Uterus (tissue), 4 donors: Measurements from ENCODE around the gene NSMF. TPM values are rescaled to one million over a fixed set of nuclear protein-coding genes. Genes with fewer than 3 reads are reported as not detected.
A peak's percentile ranks its signal among the peaks of the same experiment; 100 is the strongest.
"Not testable (repeated sequence)": the region's sequence is repeated elsewhere in the genome, so short reads cannot be mapped to it uniquely, and the experiment has no call there.

Experiments
- DNase-seq, 2 donors: peaks; one replicate each; pipeline ENCODE4 v3.0.0-alpha.2; 2019 to 2020
- H3K27ac ChIP-seq, 2 donors: fragments of 200-600 bp; sonication (generic); 1 replicate in 1 of 2; 2 replicates in 1 of 2; pipeline ENCODE4 v1.5.1; 2016 to 2018
- H3K27me3 ChIP-seq, 2 donors: fragments of 200-600 bp; sonication (generic); one replicate each; pipeline ENCODE4 v1.5.1; 2018 to 2019; ENCODE audit warnings: control low read depth in 1 of 2
- H3K36me3 ChIP-seq, 2 donors: fragments of 200-600 bp; sonication (generic); one replicate each; pipeline ENCODE4 v1.5.1; 2019; ENCODE audit warnings: control low read depth in 1 of 2
- H3K4me1 ChIP-seq, 2 donors: fragments of 200-600 bp; sonication (generic); one replicate each; pipeline ENCODE4 v1.5.1; 2018 to 2019; ENCODE audit warnings: control low read depth in 1 of 2
- H3K4me3 ChIP-seq, 2 donors: fragments of 200-600 bp; sonication (generic); 1 replicate in 1 of 2; 2 replicates in 1 of 2; pipeline ENCODE4 v1.5.1; 2018 to 2019; ENCODE audit warnings: mild to moderate bottlenecking in 1 of 2
- H3K9me3 ChIP-seq, 2 donors: fragments of 200-600 bp; sonication (generic); one replicate each; pipeline ENCODE4 v1.5.1; 2019; ENCODE audit warnings: control low read depth in 1 of 2
- CTCF ChIP-seq, 4 experiments: fragments of 200-600 bp in 2 of 4; fragments of 450-650 bp in 2 of 4; sonication (generic) in 2 of 4; IDR thresholded peaks; one replicate each; pipeline ENCODE4 v1.5.1; 2016 to 2019; ENCODE audit warnings: antibody characterized with exemption in 4 of 4, mild to moderate bottlenecking in 2 of 4, moderate library complexity in 1 of 4
- POLR2A ChIP-seq, 2 donors: fragments of 450-650 bp; IDR thresholded peaks; one replicate each; pipeline ENCODE4 v1.6.1; 2016; ENCODE audit warnings: antibody characterized with exemption in 2 of 2, mild to moderate bottlenecking in 1 of 2, moderate library complexity in 1 of 2
- intact Hi-C: fragments of 100-400 bp; cut with DNase I; formaldehyde crosslinking; loops from one replicate; pipeline ENCODE4 v1.15.1; 2023; ENCODE audit warnings: low total_unique reads
- total RNA-seq, 4 donors: library from RNA; depleted of rRNA in 3 of 4; stranded (reverse); fragments of >200 nt in 3 of 4; gene quantifications; one replicate each; pipeline versions ENCODE4 v1.1.0 to v1.2.4, GENCODE V29; 2014 to 2023
- donor health status: DM: yes; HTN: yes; CAD: no.

NSMF gene
- total RNA-seq, 4 donors from 2014 or later, result 17.4 to 40.7 (median 32.1) TPM

GRCh38 chr9:137415451-137415850, 43.7 kb downstream of the NSMF start:
- DNase-seq, result no peak
- Histone ChIP-seq H3K36me3 (no peaks in the 10 kb centered on the region), H3K9me3 (no peaks in the 10 kb centered on the region), H3K4me3 (no peak overlapping the region), H3K27ac (no peak overlapping the region), H3K4me1 (peaks cover 0 to 9% of the 10 kb centered on the region in 2 donors), H3K27me3 (no peaks in the 10 kb centered on the region)
- TF ChIP-seq POLR2A (IDR thresholded peaks at IDR 0.05) (no peak), CTCF (IDR thresholded peaks at IDR 0.05) (no peak)
- intact Hi-C loops, result loop anchor here (10.0 kb wide), 1 partner anchor 111 kb away; the partner anchor contains the start of gene NRARP

GRCh38 chr9:137412431-137412830, 46.7 kb downstream of the NSMF start:
- TF ChIP-seq CTCF (IDR thresholded peaks at IDR 0.05) (no peak), POLR2A (IDR thresholded peaks at IDR 0.05) (no peak)
- H3K27ac ChIP-seq, result peak overlapping the region; percentile 63 to 82
- peaks cover 0 to 14% of the 10 kb centered on the region in 2 donors for H3K4me1 ChIP-seq
- H3K4me3 ChIP-seq, result no peak overlapping the region
- DNase-seq, result no peak
- no peaks in the 10 kb centered on the region for H3K27me3 ChIP-seq
- intact Hi-C loops, result loop anchor here (10.0 kb wide), 1 partner anchor 108 kb away; the partner anchor contains the start of gene NRARP
- no peaks in the 10 kb centered on the region for H3K36me3 ChIP-seq
- H3K9me3 ChIP-seq, result no peaks in the 10 kb centered on the region

- H3K9me3 ChIP-seq, result no peaks in the 10 kb centered on the region
- peaks cover 0 to 5% of the 10 kb centered on the region in 2 donors for H3K27me3 ChIP-seq
- H3K36me3 ChIP-seq, result no peaks in the 10 kb centered on the region
- peak; percentile 72 to 79 for DNase-seq
- peaks cover 0 to 19% of the 10 kb centered on the region in 2 donors for H3K4me1 ChIP-seq
- peak overlapping the region; percentile 63 to 82 for H3K27ac ChIP-seq
- TF ChIP-seq POLR2A (IDR thresholded peaks at IDR 0.05), result no peak
- intact Hi-C loops, result loop anchor here (10.0 kb wide), 1 partner anchor 107 kb away; the partner anchor contains the start of gene NRARP
- no peak overlapping the region for H3K4me3 ChIP-seq
These were observed 47.3 kb downstream of the NSMF start for GRCh38 chr9:137411645-137412380.

GRCh38 chr9:137411260-137411644, 47.9 kb downstream of the NSMF start:
- no peaks in the 10 kb centered on the region for H3K36me3 ChIP-seq
- no peak for DNase-seq
- intact Hi-C loops, result loop anchor here (10.0 kb wide), 1 partner anchor 106 kb away; the partner anchor contains the start of gene NRARP
- H3K4me1 ChIP-seq, result peaks cover 0 to 25% of the 10 kb centered on the region in 2 donors
- H3K9me3 ChIP-seq, result no peaks in the 10 kb centered on the region
- peak overlapping the region; percentile 21 to 63 for H3K27ac ChIP-seq
- peaks cover 0 to 8% of the 10 kb centered on the region in 2 donors for H3K27me3 ChIP-seq
- TF ChIP-seq POLR2A (IDR thresholded peaks at IDR 0.05), result no peak
- no peak for TF ChIP-seq CTCF (IDR thresholded peaks at IDR 0.05)
- no peak overlapping the region for H3K4me3 ChIP-seq

GRCh38 chr9:137410891-137411249, 48.3 kb downstream of the NSMF start:
- intact Hi-C loops, result loop anchor here (10.0 kb wide), 1 partner anchor 106 kb away; the partner anchor contains the start of gene NRARP
- peaks cover 0 to 8% of the 10 kb centered on the region in 2 donors for H3K27me3 ChIP-seq
- no peak for DNase-seq
- TF ChIP-seq CTCF (IDR thresholded peaks at IDR 0.05), result no peak
- TF ChIP-seq POLR2A (IDR thresholded peaks at IDR 0.05), result no peak
- no peak overlapping the region for H3K4me3 ChIP-seq
- peaks cover 0 to 25% of the 10 kb centered on the region in 2 donors for H3K4me1 ChIP-seq
- no peaks in the 10 kb centered on the region for H3K36me3 ChIP-seq
- H3K9me3 ChIP-seq, result no peaks in the 10 kb centered on the region
- H3K27ac ChIP-seq, result peak overlapping the region; percentile 21 to 63

- Histone ChIP-seq H3K4me1 (peaks cover 0 to 25% of the 10 kb centered on the region in 2 donors), H3K27ac (peak overlapping the region in 1 of 2 donors; percentile 63)
- H3K4me3 ChIP-seq, H3K27me3 ChIP-seq, DNase-seq, H3K9me3 ChIP-seq, H3K36me3 ChIP-seq: not testable (repeated sequence)
- intact Hi-C loops, result loop anchor here (10.0 kb wide), 1 partner anchor 106 kb away; the partner anchor contains the start of gene NRARP
These were observed 48.8 kb downstream of the NSMF start for GRCh38 chr9:137410236-137410890.
